KG1 (cell line): ENCODE results near the gene IBTK.
"Not testable (repeated sequence)": the region's sequence is repeated elsewhere in the genome, so short reads cannot be mapped to it uniquely, and the experiment has no call there.

ENCODE experiments used
- DNase-seq: peaks from one replicate; lab custom pipeline; 2025; lab: John Stamatoyannopoulos, UW

Gene IBTK

DNA sequence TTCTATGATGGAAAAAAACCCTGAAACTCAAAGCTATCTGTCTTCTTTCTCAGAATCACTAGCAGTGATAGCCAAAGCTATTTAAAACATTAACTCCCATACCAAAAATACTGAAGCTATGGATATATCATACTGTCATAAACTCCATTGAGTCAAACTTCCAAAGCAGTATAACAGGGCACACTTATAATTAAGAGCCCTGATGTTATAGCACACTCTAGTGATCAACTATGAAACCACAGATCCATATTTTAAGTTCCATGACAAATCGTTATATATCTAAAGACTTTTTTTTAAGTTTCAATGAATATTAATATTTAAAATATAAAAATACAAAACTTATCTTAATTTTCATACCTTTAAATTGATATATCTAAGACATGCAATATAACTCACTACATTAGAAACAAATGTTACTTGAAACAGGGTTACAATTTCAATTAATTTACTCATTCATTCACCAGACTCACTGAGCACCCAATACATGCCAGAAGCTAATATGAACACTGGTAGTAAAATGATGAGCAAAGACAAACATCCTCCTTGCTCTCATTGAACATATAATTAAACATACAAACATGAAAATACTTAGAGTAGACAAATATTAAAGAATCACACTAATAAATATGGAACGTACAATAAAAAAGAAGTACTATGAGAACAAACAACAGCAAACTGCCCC is 69.3 kb downstream of the IBTK start:
- DNase-seq, result no peak

DNA sequence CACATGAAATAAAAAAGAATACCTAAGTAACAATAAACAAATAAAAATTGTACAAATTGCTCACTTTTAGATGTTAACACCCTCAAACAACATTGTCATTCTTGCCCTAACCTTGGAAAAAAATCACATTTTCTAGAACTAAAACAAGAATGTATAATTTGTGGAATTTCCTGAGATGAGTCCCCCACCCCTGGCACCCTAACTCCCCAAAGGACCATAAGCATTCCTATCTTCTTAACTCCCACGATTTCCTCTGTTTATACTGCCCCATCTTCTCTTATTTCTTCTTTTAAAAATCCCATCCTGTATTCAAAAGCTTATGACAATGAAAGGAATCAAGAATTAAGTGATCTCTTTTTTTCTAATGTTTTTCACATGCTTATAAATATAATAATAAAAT is 70.9 kb downstream of the IBTK start:
- no peak for DNase-seq

DNA sequence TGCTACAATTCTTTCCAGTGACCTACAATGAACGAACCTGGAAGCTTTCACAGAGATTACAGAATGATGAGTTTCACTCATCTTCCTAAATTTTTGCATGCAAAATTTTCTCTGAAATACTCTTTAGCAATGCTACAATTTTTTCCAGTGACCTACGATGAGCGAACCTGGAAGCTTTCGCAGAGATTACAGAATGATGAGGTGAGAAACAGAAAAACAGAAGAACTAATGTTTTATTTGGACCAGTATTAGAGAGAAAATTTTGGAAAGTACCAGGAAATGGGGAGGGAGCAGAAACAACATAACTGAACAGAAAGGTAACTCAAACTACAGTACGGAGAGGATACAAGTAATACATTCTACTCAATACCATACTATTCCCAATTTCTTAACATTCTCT is 75.0 kb downstream of the IBTK start:
- no peak for DNase-seq

GRCh38 chr6:82169138-82169876 is 78.2 kb downstream of the IBTK start:
- DNase-seq, result no peak

DNA sequence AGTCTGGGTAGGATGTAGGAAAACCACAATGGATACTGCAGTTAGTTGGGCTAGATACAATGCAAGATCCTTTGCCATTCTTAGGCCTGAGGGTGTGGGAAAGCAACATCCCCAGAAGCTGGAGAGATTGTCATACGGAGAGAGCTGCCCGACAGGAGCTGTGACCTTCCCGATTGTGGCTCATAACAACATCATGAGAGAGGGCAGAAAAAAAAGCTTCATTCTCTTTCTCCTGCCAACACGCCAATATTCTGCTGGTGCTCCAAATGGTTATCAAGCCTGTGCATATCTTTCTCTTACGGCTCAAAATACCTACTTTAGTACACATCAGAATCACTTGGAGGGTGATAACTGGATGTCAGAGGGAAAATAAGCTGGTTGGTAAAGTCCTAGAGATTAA is 81.1 kb downstream of the IBTK start:
- no peak for DNase-seq

DNA sequence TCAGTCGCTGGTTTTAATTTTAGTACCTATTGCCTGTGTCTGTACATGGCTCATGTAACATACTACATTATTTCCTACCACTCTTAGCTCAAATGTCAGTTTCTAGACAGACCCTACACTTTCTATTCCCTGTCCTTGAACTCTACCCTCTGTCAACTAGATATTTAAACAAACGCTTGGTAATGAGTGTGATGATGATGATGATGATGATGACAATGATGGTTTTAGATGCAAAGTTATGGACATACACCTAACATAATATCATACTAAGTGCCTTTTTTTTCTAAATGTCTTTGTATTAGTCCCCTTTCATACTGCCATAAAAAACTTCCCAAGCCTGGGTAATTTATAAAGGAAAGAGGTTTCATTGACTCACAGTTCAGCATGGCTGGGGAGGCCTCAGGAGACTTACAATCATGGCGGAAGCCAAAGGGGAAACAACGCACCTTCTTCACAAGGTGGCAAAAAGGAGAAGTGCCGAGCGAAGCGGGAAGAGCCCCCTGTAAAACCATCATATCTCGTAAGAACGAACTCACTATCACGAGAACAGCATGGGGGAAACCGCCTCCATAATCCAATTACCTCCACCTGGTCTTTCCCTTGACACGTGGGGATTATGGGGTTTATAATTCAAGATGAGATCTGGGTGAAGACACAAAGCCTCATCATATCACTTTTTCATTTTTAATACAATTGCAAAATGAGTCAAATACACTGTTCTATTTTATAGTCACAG is 87.1 kb downstream of the IBTK start:
- DNase-seq, result no peak

DNA sequence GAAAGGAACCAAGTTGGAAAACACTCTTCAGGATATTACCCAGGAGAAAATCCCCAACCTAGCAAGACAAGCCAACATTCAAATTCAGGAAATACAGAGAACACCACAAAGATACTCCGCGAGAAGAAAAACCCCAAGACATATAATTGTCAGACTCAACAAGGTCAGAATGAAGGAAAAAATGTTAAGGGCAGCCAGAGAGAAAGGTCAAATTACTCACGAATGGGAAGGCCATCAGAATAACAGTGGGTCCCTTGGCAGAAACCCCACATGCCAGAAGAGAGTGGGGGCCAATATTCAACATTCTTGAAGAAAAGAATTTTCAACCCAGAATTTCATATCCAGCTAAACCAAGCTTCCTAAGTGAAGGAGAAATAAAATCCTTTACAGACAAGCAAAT is 94.8 kb downstream of the IBTK start:
- DNase-seq, result not testable (repeated sequence)

- DNase-seq, result not testable (repeated sequence)
Measured at GRCh38 chr6:82151147-82151546, 96.4 kb downstream of the IBTK start.

DNA sequence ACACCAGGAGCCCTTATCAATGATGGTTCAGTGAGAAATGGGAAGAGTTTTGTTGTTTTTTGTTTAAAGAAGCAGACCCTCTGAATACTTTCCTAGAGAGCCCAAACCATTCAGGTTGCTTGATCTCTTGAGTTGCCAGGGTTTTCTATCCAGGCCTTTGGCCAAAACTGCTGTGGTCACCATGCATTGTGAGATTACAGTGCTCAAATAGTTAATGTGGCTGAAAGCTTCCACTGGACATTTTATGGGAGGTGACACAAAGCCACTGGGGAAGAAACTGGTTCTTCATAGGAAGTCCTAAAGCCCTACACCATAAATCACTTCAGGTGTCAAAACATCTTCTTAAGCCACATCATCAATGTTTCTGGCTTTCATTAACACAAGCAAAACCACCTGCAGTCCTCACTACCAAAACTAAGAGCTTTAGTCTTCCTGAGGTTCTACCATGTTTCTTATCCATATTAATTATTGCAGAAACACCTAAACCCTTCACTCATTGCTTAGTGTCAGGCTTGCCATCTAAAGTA is 101.6 kb downstream of the IBTK start:
- no peak for DNase-seq

- DNase-seq, result no peak
Measured at GRCh38 chr6:82144852-82145340, 102.6 kb downstream of the IBTK start.

DNA sequence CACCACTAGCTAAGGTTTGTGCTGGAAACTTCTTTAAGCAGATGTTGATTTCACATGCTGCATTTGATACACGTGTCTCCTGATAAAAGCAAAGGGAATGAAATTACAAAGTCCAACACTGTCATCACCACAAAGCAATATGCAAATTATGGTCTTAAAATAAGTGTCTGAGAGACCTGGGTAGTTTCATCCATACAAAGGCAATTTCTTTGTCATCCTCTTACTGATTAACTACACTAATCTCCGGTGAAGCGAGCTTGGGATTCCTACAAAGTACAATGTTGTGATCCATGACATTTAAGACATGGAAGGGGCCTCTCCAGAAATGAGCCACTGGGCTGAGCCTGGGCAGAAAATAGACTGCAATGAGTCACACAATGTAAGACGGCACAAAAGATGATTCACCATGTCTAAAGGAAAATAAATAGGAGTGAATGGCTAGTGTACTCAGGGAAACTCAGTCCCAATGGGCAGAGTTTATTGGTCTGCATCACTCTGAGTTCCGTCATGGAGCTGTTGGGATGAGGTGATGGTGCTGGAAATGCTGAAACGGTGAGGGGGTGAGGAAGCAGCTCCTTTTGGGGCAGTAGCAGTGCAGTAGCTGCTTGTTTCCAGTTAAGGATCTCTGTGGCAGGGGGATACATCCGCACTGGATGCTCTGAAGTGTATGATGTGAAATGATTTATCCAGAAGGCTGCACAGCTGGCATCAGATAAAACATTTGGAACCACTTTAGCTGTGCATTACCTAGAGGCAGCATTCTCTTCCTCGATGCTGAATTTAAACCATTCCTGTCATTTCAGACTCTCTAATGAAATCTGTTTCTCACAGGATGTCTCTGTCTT is 103.3 kb downstream of the IBTK start:
- DNase-seq, result no peak

DNA sequence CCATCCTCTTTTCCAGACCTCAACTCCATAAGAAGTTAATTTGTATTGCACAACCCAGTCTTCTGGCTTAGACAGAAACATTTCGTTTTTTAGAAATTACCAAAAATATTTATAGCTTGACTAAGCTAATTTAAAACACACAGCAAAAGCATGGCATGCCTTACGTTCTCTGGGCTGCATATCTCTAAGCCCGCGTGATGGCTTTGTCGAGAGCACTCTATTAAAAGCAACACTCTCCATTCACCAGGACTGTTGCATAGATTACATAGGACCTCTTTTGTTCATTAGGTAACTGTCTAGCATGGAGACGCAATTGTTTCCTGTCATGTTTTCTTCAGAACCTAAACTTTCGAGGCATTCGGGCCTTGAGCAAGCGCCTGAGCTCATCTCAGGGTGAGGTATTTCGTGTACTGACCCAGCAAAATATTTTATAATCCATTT is 104.5 kb downstream of the IBTK start:
- no peak for DNase-seq

GRCh38 chr6:82142524-82142923 is 105.0 kb downstream of the IBTK start:
- DNase-seq, result no peak

GRCh38 chr6:82138075-82138791 is 109.3 kb downstream of the IBTK start:
- DNase-seq, result no peak

DNA sequence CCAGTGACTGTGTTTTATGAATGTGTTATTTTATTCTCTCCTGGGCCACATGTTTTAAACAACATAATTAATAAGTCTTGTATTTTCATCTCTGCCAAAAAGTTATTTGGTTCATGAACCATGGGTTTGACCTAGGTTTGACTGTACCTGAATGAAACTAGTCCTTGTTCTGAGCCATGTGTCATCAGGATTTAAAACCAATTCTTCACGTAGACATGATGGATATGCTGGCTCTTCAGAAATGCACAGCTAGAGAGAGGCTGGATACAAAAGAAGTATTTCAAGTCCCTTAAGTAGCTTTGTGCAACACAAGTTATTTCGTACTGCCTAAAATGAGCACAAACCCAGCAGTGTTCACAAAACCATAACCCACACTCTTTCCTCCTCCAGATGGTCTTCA is 116.1 kb downstream of the IBTK start:
- DNase-seq, result no peak

DNA sequence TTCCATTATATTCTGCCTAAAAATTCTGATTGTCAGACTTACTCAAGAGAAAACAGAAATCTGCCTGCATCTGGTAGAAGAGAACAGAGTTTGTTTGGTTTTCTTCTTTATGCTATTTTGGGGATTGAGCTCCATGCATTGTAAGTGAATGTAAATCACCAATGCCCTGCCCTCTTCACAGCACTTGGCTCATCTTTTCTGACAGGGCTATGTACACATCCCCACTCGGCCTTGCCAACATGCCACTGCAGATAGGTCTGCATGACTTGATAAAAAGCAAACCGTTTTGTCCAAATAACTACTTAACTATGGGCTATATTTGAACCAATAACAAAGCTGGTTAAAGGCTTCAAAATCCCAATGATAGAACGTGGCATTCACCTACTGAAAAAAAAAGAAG is 117.7 kb downstream of the IBTK start:
- DNase-seq, result no peak

DNA sequence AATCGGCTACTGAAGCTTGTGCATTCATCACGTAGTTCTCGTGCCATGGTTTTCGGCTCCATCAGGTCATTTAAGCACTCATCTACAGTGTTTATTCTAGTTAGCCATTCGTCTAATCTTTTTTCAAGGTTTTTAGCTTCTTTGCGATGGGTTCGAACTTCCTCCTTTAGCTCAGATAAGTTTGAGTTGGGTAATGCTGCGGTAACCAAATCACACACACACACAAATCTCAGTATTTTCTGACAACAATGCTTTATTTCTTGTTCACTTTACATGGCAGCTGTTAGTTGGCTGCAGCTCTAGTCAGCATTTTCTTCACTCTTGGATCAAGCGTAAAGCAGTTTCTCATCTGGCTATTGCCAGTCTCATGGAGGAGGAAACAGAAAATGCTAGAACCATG is 118.6 kb downstream of the IBTK start:
- DNase-seq, result not testable (repeated sequence)

GRCh38 chr6:82123632-82124031 is 123.9 kb downstream of the IBTK start:
- no peak for DNase-seq
